ENCODE measurements around the gene TMOD2.

DNA sequence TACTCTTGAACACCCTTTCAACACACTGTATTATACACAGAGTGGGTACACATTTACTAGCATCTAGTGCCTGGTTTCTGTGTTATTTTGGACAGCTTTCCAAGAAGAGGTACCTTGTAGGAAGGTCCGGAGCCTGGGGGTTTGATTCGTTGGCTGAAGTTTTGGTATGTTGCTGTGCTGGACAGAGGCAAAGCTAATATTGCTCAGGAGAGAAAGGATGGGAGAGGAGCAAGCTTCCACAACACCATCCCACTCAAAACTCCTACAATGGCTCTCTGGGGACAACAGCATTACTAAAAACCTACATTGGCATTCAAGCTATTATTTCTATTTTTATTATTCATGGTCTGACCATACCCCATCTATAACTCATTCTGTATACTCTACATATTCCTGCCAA is 12.8 kb upstream of the TMOD2 start:
- TF ChIP-seq, protein P1, sequence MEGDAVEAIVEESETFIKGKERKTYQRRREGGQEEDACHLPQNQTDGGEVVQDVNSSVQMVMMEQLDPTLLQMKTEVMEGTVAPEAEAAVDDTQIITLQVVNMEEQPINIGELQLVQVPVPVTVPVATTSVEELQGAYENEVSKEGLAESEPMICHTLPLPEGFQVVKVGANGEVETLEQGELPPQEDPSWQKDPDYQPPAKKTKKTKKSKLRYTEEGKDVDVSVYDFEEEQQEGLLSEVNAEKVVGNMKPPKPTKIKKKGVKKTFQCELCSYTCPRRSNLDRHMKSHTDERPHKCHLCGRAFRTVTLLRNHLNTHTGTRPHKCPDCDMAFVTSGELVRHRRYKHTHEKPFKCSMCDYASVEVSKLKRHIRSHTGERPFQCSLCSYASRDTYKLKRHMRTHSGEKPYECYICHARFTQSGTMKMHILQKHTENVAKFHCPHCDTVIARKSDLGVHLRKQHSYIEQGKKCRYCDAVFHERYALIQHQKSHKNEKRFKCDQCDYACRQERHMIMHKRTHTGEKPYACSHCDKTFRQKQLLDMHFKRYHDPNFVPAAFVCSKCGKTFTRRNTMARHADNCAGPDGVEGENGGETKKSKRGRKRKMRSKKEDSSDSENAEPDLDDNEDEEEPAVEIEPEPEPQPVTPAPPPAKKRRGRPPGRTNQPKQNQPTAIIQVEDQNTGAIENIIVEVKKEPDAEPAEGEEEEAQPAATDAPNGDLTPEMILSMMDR (IDR thresholded peaks at IDR 0.05; ENCODE audit: low read length) = no peak
- TF ChIP-seq EZH2 (optimal IDR thresholded peaks at IDR 0.05; ENCODE audit: low read depth, low read length) = no peak

Data from MM.1S (cell line).